GM06990 (cell line): ENCODE data around the gene ERMARD.

Experiments
- DNase-seq: peaks from one replicate; pipeline ENCODE4 v3.0.0-alpha.2; 2011; ENCODE audit not compliant: insufficient read length; ENCODE audit errors: extremely low read depth
- H3K27me3 ChIP-seq: replicated peaks from 2 replicates; pipeline ENCODE4 v1.6.0; 2011; ENCODE audit warnings: low read length; ENCODE audit not compliant: control insufficient read depth, insufficient read depth
- H3K36me3 ChIP-seq: 2 replicates; pipeline ENCODE4 v1.5.1; 2011; ENCODE audit warnings: low read length; ENCODE audit not compliant: control insufficient read depth, insufficient read depth
- H3K4me3 ChIP-seq: replicated peaks from 2 replicates; pipeline ENCODE4 v1.5.1; 2011; ENCODE audit warnings: low read depth, mild to moderate bottlenecking, control low read depth, low read length
- CTCF ChIP-seq: IDR thresholded peaks from 2 replicates; pipeline ENCODE4 v1.5.1; 2011; ENCODE audit warnings: low read length, control low read depth, mild to moderate bottlenecking, inconsistent platforms; ENCODE audit not compliant: insufficient read depth, poor library complexity, severe bottlenecking

The ERMARD gene

GRCh38 chr6:169741344-169741743 is 10.1 kb upstream of the ERMARD start:
- Histone ChIP-seq H3K36me3 (no peaks in the 10 kb centered on the region), H3K27me3 (no peaks in the 10 kb centered on the region), H3K4me3 (no peak overlapping the region)
- DNase-seq = no peak
- TF ChIP-seq CTCF = no peak

GRCh38 chr6:169745405-169745804 is 6.0 kb upstream of the ERMARD start:
- Histone ChIP-seq H3K4me3 (no peak overlapping the region), H3K27me3 (no peaks in the 10 kb centered on the region), H3K36me3 (no peaks in the 10 kb centered on the region)
- TF ChIP-seq CTCF = no peak
- DNase-seq = no peak

GRCh38 chr6:169746556-169746955 is 4.9 kb upstream of the ERMARD start:
- H3K27me3 ChIP-seq = no peaks in the 10 kb centered on the region
- no peak for DNase-seq
- no peak overlapping the region for H3K4me3 ChIP-seq
- no peaks in the 10 kb centered on the region for H3K36me3 ChIP-seq
- no peak for TF ChIP-seq CTCF

GRCh38 chr6:169752074-169752623 is 727 bp downstream of the ERMARD start:
- Histone ChIP-seq H3K4me3 (peak overlapping the region; percentile 78), H3K36me3 (no peaks in the 10 kb centered on the region; the same call in 1 of the 2 replicates), H3K27me3 (no peaks in the 10 kb centered on the region)
- DNase-seq = no peak
- TF ChIP-seq CTCF = no peak

- H3K4me3 ChIP-seq = no peak overlapping the region
- no peak for DNase-seq
- no peak for TF ChIP-seq CTCF
Measured at GRCh38 chr6:169755162-169755561, 3.7 kb downstream of the ERMARD start.

GRCh38 chr6:169763308-169763707 is 11.9 kb downstream of the ERMARD start:
- TF ChIP-seq CTCF = no peak
- no peak for DNase-seq
- Histone ChIP-seq H3K36me3 (peaks cover 24% of the 10 kb centered on the region), H3K27me3 (no peaks in the 10 kb centered on the region), H3K4me3 (no peak overlapping the region)

More at GRCh38 chr6:169755162-169755561, 3.7 kb downstream of the ERMARD start:
- H3K36me3 ChIP-seq = peaks cover 4% of the 10 kb centered on the region
- H3K27me3 ChIP-seq = no peaks in the 10 kb centered on the region
